Tibial artery (tissue), 4 donors: ENCODE measurements around the gene PRKAG1.

ENCODE experiments used
- DNase-seq, 2 donors: peaks; one replicate each; pipeline ENCODE4 v3.0.0-alpha.2; 2019
- H3K27ac ChIP-seq, 2 donors: fragments of 200-600 bp; sonication (generic) in 1 of 2; 1 replicate in 1 of 2; 2 replicates in 1 of 2; pipeline ENCODE4 v1.5.1; 2018 to 2019; ENCODE audit warnings: mild to moderate bottlenecking in 1 of 2
- H3K27me3 ChIP-seq, 2 donors: fragments of 200-600 bp; sonication (generic) in 1 of 2; one replicate each; pipeline versions ENCODE4 v1.5.1 to v1.6.0; 2016 to 2019
- H3K36me3 ChIP-seq, 3 donors: fragments of 200-600 bp; sonication (generic) in 2 of 3; one replicate each; pipeline ENCODE4 v1.5.1; 2016 to 2019; ENCODE audit warnings: mild to moderate bottlenecking in 2 of 3
- H3K4me1 ChIP-seq, 4 donors: fragments of 200-600 bp; sonication (generic) in 2 of 4; 1 replicate in 3 of 4; 2 replicates in 1 of 4; pipeline ENCODE4 v1.5.1; 2016 to 2019
- H3K4me3 ChIP-seq, 2 donors: fragments of 200-600 bp; sonication (generic) in 1 of 2; 1 replicate in 1 of 2; 2 replicates in 1 of 2; pipeline ENCODE4 v1.5.1; 2018 to 2019; ENCODE audit warnings: mild to moderate bottlenecking in 2 of 2
- H3K9me3 ChIP-seq, 3 donors: fragments of 200-600 bp; sonication (generic) in 1 of 3; one replicate each; pipeline ENCODE4 v1.5.1; 2016 to 2019
- CTCF ChIP-seq, 2 experiments: fragments of 200-600 bp in 1 of 2; fragments of 450-650 bp in 1 of 2; IDR thresholded peaks; one replicate each; pipeline ENCODE4 v1.5.1; 2017 to 2019; ENCODE audit warnings: antibody characterized with exemption in 2 of 2, mild to moderate bottlenecking in 1 of 2, moderate library complexity in 1 of 2
- intact Hi-C: fragments of 100-400 bp; cut with DNase I; formaldehyde crosslinking; loops from one replicate; pipeline ENCODE4 v1.15.0; 2023; ENCODE audit warnings: low total_unique reads

Gene PRKAG1

DNA sequence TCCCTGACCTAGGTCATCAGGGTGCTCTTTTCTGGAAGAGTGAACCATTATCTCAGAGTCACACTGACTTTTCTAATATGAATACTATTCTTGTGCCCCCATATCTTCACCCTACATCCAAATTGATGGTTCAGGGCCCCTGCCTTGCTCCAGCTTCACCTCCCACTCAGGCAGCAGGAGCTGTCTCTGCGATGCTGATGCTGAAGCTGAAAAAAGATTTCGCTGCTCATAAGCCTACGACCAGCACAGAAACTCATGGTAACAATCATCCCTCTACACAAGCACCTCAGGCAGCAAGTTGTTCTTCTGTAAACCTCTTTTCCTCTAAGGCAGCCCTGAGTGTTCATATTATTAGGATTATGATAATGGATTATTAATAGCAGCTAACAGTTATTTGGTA lies 64.5 kb downstream of the PRKAG1 start:
- Histone ChIP-seq H3K27ac (no peak overlapping the region), H3K27me3 (no peaks in the 10 kb centered on the region), H3K4me3 (no peak overlapping the region), H3K4me1 (peaks cover 0 to 19% (median 11%) of the 10 kb centered on the region in 4 donors), H3K36me3 (peaks cover 0 to 13% (median 0%) of the 10 kb centered on the region in 3 donors), H3K9me3 (no peaks in the 10 kb centered on the region)
- intact Hi-C loops, result no loop called here
- DNase-seq, result no peak
- no peak for TF ChIP-seq CTCF (IDR thresholded peaks at IDR 0.05)

DNA sequence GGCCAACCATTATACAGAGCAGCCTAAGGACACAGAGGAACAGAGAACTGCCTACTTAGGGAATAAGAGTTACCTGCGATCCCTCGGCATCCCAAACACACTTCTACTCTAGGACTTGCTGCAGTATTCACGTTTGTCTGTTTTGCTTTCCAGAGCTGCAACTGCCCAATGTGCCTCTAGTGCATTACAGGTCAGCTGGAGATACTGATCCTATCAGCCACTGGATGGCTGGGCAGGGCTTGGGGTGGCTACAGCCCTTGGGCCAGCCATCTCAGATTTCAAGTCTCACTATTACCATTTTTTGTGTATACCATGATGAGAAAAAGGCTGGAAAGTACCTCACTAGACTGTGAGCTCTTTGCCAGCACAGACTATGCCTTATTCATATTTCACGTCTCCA lies 65.9 kb downstream of the PRKAG1 start:
- TF ChIP-seq CTCF (IDR thresholded peaks at IDR 0.05), result no peak
- H3K36me3 ChIP-seq, result peaks cover 0 to 13% (median 0%) of the 10 kb centered on the region in 3 donors
- H3K9me3 ChIP-seq, result no peaks in the 10 kb centered on the region
- intact Hi-C loops, result no loop called here
- no peak for DNase-seq
- peaks cover 0 to 15% (median 12%) of the 10 kb centered on the region in 4 donors for H3K4me1 ChIP-seq
- H3K4me3 ChIP-seq, result no peak overlapping the region
- H3K27me3 ChIP-seq, result no peaks in the 10 kb centered on the region
- no peak overlapping the region for H3K27ac ChIP-seq
